GM18861 (cell line): ENCODE measurements around the gene PPP1R37.
"Not testable (repeated sequence)": the region's sequence is repeated elsewhere in the genome, so short reads cannot be mapped to it uniquely, and the experiment has no call there.

ENCODE experiments used
- ATAC-seq: cut with Tn5 transposase; IDR thresholded peaks from one replicate; pipeline ENCODE4 v1.9.1; 2021; ENCODE audit not compliant: unreplicated experiment

PPP1R37 gene

DNA sequence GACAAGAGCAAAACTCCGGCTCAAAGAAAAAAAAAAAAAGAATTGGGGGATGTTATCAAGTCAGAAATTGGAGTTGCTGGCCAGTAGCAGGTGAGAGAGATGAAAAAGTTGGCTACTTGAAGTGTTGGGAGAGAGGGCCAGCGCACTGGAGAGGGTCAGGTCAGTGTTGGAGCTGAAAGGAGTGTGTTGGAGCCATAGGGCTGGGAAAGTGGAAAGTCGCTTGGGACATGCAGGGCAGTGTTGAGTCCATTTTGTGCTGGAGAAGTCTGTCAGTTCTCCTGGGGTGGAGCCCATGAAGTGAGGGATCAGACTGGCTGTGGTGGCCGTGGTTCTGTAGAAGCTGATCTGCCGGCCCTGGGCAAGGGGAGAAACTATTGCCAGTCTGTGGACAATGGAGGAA, 1.7 kb downstream of the PPP1R37 start:
- ATAC-seq = no peak

DNA sequence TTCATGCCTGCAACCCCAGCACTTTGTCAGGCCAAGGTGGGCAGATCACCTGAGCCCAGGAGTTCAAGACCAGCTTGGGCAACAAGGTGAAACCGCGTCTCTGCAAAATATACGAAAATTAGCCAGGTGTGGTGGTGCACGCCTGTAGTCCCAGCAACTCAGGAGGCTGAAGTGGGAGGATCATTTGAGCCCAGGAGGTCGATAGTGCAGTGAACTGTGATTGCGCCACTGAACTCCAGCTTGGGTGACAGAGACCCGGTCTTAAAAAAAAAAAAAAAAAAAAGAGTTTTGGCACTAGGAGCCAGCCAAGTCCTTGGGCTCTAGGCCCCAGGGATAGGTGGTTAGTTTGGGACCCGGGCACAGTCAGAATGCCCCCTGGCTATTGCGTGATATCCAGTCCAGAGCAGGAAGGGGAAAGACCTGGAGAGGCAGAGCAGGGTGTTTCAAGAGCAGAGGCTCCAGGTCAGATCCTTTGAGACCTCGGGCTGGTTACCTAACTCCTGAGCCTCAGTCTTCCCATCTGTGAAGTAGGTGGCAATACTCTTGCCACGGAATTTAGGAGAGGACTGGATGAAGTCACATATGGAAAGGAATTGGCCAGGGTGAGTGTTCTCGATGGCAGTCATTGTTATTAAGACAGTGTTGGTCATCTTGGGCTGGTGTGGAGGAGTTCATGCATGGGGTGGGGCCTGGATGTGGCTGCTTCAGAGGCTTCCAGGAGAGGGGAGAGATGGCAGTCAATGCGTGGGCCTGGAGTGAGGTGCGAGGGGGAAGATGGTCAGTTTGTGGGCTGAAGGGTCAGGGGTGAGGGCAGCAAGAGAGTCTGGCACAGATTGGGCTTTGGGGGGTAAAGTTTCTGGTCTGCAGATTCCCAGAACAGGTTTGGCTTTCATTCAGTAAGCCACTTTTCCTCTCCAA, 2.8 kb downstream of the PPP1R37 start:
- ATAC-seq = no peak

DNA sequence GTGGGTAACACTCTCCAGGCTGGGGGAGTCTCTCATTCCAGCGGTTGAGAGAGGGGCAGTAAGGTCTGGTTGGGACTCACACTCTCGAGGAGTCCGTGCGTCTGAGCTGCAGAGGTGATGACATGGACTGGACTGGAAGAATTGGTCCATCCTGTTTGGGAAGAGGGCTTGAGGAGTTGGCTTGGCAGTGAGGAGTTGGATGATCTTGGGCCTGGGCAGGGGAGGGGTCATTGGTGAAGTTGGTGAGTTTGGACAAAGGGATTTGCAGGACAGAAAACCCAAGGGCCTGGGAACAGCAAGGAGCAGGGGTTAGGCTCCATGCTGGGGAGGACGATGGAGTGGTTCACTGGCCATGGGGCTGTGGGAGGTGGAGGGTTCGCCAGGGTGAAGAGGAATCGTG, 3.7 kb downstream of the PPP1R37 start:
- ATAC-seq = no peak

DNA sequence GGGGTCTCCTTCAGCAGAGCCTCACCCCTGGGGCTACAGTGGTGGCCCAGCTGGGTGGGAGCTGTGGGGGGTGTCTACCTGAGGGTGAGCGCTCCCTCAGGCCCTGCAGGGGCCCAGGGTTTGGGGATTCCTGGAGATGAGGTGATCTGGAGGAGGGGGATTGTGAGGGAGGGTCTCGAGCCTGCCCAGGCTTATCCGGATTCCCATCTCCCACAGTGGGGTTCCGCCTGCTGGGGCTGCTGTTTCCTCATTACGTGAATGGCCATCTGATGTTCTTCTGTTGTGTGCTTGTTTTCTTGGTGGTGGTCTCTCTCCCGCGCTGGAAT, 4.4 kb downstream of the PPP1R37 start:
- ATAC-seq = no peak

DNA sequence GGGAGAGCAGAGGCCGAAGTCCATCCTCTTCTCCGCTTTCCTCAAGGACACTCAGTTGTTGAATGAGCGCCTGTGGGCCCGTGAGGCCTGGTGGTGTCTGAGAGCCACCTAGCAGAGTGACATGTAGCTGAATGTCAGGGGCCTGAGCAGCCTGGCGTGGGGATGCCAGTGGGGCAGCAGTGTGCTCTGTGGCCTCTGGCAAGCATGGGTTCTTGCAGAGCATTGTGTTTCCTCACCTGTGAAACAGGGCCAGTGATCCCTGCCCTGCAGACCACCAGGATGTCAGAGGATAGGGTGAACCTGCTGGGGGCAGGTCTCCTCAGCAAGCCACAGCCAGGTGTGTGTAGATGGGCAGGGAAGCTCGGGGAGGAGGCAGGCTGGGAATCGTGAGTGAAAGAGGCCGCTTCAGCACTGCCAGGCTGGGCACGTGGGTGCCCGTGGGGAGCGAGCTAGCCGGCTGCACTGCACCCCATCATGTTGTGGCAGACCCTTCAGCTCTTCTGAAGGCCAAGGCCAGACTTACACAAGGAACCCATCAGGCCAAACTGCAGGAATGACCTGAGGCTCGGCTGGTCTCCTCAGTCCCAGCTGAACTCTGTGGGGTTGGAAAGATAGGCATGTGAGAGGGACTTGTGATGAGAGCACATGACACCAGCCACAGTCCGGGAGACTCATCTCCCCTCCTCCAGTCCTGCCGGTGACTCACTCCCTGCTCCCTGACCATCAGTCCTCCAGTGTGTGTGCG, 5.0 kb downstream of the PPP1R37 start:
- no peak for ATAC-seq

DNA sequence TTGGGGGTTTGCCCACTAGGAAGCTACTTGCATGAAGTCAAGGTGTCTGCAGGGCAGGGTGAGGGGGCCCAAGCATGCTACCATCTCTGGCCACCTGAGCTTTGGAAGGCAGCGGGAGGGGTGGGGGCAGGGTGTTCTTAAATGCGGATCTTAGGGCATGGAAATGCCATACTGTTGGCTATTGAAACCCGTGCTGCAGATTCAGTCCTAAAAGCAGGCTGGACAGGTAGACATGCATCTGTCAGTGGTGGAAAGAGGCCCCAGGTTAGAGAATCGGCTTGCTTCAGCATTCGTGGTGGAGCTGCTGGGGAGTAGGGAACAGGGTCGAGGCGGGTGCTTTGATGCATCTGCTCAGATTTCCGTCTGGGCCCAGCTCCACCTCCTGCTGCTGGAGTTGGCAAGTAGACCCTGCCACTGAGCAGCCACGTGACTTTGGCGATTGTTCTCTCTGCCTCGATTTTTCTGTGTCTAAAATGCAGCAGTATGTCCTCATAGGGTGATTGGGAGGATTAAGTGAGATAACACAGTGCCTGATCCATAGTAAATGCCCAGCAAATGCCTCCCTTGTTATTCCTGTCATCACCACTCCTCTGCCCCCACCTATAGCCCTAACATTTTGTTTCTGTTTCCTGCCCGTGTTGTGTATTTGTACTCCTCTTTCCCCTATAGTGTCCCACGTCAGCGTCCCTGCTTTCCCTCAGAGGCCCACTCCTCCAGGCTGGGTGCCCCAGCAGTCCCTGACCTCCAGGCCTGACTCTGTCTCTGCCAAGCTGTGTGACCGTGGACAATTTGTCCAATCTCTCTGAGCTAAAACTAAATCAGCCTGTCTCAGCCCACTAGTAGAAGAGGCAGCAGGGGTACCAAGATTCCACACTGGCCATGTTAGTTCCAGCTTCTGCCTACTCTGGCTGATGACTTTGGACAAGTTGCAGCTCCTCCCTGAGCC, 5.8 kb downstream of the PPP1R37 start:
- ATAC-seq = no peak

DNA sequence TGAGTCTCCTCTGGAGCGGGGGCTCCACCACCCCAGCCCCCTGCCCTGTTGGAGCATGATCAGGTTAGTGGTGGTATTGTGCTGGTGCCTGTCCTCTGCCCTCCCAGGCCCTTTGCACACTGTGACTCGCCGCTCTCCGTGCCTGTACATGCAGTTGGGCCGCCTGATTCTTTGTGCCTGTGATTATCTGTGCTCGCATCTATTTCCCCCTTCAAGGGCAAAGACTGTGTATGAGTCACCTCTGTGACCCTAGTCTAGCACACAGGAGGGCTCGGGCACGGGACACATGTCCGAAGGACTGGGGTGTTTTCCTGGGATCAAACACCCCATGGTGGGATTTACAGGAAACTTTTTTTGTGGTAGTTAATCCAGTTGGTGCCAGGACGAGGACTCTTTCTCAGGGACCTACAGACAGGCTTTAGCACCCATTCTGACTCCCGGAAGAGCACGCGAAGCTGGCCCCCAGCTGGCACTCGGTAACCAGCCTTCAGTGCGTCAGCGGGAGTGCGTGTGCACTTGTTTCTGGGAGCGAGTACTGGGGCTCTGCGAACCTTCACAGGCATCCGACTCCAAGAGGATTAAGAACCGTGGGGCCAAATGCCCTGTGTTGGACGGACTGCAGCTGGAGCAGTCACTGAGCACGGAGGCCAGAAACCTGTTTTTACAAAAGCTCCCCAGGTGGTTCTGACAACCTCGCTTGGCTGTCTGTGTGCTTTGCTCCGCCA, 6.7 kb downstream of the PPP1R37 start:
- ATAC-seq = no peak

DNA sequence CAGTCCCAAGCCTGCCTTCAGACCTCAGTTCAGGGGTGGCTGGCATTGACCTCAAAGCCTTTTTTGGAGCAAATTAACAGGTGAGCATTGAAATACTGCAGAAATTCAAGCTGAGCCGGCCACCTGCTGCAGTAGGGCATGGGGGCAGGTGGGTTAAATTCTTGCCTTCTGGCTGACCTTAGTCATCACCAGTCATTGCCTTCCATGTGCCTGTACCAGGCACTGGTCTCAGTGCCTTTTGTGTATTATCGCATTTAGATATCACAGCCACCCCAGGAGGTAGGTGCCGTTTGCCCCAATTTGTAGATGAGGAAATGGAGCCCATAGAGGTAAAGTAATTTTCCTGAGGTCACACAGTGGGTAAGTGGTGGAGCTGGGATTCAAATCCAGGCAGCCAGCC, 7.2 kb downstream of the PPP1R37 start:
- ATAC-seq = no peak

DNA sequence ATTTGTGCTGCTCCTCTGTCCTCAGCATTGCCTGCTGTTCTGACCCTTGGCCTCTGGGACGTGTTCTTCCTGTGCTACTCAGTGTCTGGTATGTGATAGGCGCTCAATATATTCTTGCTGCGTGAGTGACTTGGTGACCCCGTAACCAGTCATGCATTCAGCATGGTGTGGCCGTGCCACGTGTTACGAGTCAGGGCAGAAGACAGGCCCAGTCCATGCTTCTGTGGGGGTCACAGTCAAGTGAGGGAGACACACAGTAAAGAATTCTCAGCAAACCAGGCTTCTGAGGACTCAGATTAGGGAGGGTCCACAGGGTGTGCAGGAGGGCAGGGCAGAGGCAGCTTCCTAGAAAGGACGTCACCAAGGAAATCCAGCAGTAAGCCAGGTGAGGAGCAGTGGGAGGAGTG, 7.9 kb downstream of the PPP1R37 start:
- no peak for ATAC-seq

DNA sequence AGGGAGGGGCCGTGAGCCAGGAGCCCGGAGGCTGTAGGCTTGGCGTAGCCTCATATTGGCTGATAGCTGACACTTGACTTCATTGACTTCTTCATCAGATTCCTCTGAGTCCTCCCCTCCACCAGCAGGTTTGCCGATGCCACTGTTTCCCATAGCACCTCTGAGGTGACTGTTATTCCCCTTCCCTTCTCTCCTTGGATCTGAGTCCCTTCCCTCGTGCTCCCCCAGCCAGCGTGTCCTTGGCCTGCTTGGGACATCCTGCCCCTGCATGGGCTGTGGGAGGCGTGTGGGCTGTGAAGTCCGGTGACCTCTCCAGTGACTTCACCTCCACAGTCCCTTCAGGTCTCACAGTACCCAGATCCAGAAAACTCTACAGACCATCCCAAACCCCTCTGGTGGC, 8.8 kb downstream of the PPP1R37 start:
- ATAC-seq = no peak

DNA sequence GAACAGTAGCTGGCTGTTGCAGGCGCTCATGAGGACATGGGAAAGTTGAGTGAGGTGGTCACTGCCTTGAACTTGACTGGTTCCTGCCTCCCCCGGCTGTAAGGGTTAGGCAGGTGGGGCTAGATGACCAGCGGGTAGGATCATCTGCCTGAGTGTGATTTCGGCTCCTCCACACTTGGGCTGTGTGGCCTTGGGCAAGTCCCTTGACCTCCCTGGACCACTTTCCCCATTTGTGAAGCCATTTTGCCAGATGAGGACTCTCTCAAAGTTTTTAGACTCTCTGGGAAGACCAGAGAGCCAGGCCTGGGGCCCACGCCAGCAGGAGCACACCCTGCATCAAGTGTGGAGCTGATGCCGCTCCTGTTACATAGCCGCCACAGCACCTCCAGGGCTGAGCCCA, 9.5 kb downstream of the PPP1R37 start:
- ATAC-seq = no peak

DNA sequence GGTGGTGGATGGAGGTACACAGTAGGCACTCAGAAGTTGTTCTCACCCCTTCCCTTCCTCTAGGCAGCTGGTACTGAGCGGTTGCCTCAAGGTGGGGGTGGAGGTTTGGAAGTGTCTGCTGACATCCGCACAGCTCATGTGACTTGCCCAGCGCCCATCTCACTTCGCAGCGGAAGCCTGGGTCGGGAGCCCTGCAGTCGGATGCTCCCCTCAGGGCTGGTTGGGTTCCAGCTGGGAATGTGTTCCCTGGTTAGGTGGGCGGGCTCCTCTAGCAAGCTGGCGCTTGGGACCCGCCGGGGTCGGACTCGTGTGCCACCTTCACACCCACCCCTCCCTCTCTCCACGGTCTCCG, 10.2 kb downstream of the PPP1R37 start:
- ATAC-seq = no peak

DNA sequence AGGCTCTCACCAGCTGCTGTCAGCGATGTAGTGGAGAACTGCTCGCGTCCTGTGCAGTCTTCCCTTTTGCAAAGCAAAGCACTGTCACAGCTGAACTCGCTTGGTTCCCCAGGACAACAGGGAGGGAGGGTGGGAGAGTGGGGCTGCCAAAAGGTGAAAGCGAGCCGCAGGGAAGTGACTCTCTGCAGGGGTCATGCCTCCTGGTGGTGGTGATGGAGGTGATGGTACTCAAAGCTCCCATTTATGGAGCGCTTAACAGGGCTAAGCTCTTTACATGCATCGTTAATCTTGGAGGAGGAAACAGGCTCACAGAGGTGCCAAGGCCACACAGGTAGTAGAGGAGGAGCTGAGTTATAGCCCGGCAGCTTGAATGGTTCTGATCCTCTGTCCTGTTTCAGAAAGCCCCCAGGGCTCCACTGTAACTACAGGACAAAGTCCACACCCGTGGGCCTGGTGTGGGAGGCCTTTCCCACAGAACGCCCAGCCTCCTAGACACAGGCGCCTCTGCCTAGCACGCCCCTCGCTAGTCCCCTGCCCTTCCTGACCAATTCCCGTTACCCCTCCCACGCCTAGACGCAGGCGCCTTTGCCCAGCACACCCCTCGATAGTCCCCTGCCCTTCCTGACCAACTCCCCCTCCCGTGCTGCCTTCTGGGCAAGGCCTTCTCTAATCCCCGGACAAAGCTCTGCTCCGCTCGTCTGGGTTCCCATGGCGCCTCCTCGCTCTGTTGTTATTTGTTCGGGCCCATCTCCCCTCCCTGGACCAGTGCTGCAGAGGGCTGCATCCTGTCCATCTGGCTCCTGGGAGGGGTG, 10.7 kb downstream of the PPP1R37 start:
- ATAC-seq = no peak

DNA sequence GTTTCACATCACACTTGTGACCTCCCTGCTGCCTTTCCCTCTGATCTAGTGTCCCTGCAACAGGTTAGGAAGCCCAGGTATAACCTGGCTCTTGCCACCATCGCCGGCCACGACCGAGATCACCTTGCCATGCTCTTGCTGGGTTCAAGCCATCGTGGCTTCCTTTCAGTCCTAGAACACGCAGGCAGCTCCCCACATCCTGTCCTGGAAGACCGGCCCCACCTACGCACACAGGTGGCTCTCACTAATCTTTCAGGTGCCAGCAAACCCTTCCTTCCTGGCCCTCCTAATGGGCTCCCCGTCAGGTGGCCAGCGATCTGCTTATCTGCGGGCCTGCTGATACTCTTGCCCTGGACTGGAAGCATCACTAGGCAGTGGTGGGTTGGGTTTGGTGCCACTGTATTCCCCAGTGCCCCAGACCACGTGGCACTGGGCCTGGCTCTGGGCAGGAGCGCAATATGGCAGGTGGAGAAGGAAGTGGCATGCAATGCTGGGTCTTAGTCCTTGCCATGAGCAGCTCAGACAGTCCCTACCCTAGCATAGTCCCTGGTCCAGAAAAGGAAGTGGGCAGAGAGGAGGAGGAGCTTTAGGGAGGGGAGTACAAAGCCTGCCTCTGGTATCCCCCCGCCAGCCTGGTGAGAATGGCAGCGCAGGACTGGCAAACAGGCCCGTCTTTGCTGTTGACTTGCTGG, 11.8 kb downstream of the PPP1R37 start:
- no peak for ATAC-seq

DNA sequence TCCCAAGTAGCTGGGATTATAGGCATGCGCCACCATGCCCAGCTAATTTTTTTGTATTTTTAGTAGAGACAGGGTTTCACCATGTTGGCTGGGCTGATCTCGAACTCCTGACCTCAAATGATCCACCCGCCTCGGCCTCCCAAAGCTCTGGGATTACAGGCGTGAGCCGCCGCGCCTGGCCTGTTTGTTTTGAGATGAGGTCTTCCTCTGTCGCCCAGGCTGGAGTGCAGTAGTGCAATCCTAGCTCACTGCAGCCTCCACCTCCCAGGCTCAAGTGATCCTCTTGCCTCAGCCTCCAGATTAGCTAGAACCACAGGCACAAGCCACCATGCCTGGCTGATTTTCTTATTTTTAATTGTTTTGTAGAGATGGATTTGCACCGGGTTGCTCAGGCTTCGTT, 13.4 kb downstream of the PPP1R37 start:
- not testable (repeated sequence) for ATAC-seq

DNA sequence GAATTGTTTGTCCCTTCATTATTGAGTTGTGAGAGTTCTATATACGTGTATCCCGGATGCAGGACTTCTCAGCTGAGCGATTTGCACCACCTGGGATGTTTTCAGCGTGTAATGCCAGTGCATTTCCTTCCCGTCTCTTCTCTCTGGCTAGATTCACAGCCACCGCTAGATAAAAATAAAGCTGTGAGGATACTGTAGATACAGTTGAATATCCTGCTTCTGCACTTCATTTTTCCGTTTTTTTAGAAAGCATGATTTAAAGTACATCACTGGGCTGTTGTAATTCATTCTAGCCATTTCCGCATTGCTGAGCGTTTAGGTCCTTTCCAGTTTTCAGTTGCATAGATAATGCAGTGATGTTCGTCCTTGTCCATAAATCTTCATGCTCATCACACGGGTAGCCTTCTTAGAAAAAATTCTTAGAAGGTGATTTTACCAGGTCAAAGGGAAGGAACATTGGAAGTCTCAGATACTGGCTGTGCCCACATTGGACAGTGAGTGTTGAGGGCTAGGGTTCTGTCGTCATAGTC, 14.7 kb downstream of the PPP1R37 start:
- no peak for ATAC-seq

DNA sequence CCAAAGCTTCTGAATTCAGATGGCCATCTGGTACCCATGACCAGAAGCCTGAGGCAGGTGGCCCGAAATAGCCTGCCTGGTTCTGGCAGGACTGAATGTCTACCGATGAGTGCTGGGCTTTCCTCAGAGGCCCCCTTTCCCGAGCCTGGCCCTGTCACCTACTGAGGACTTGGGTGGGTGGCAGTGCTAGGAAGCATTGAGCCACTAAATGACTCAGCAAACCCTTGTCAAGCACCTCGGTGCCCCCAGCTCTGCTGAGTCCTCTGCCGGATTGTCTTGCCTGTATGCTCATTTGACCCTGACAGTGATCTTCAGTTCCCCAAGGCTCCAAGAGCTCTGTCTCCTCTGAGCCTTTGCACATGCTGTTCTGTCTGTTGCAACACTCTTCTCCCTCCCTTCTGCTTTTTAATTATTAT, 17.9 kb downstream of the PPP1R37 start:
- ATAC-seq = no peak

DNA sequence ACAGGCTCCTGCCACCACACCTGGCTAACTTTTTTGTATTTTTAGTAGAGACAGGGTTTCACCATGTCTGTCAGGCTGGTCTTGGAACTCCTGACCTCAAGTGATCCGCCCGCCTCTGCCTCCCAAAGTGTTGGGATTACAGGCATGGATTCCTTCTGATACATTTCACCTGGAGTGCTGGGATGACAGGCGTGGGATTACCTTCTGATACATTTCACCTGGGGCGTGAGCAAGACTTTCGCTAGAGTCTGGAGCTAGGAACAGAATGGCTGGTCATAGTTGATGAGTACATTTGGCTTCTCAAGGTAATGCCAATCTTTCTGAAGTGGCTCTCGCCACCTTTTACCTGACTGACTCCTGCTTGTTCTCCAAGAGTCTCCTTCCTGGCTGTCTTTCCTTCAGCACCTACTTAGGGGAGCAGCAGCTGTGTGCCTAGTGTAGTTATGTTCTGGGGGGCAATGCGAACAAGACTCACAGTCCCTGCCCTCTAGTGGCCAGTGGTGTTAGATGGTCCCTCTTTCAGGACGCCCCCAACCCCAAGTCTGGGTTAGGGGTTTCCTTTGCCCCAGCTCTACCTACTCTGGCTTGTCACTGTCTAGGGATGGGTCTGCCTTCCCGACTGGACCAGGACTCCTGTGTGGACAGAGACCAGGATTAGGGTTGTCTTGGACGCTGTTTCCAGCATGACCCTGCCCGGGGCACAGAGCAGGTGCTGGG, 19.3 kb downstream of the PPP1R37 start:
- no peak for ATAC-seq
